KOPT-K1 (cell line): Measurements from ENCODE around the gene FBXW10B.
"Not testable (repeated sequence)": the region's sequence is repeated elsewhere in the genome, so short reads cannot be mapped to it uniquely, and the experiment has no call there.

Experiments used
- H3K27ac ChIP-seq: fragments of 200-600 bp; sonication (generic); 2 replicates; pipeline ENCODE4 v1.5.1; 2016; ENCODE audit warnings: antibody characterized with exemption, mild to moderate bottlenecking, low read depth, low read length; ENCODE audit not compliant: poor library complexity, severe bottlenecking
- H3K36me3 ChIP-seq: fragments of 200-600 bp; sonication (generic); 2 replicates; pipeline ENCODE4 v1.5.1; 2017; ENCODE audit warnings: antibody characterized with exemption, mild to moderate bottlenecking, low read length, moderate library complexity; ENCODE audit not compliant: insufficient read depth
- H3K9me3 ChIP-seq: fragments of 200-600 bp; sonication (generic); 2 replicates; pipeline ENCODE4 v1.5.1; 2017; ENCODE audit warnings: antibody characterized with exemption, low read length, mild to moderate bottlenecking; ENCODE audit not compliant: insufficient read depth, poor library complexity, severe bottlenecking

Gene FBXW10B

GRCh38 chr17:15591986-15592385, 27.5 kb downstream of the FBXW10B start:
- H3K27ac ChIP-seq = peak overlapping the region; percentile 72
- H3K9me3 ChIP-seq, H3K36me3 ChIP-seq: not testable (repeated sequence)

GRCh38 chr17:15590844-15591243, 28.7 kb downstream of the FBXW10B start:
- H3K9me3 ChIP-seq, H3K36me3 ChIP-seq: not testable (repeated sequence)
- H3K27ac ChIP-seq = peak overlapping the region; percentile 72

- H3K36me3 ChIP-seq, H3K9me3 ChIP-seq: not testable (repeated sequence)
- H3K27ac ChIP-seq = peak overlapping the region; percentile 72
Observed at GRCh38 chr17:15589544-15590536, 29.7 kb downstream of the FBXW10B start.

- H3K27ac ChIP-seq = peak overlapping the region; percentile 72
- H3K9me3 ChIP-seq, H3K36me3 ChIP-seq: not testable (repeated sequence)
Observed at GRCh38 chr17:15588017-15588416, 31.5 kb downstream of the FBXW10B start.

GRCh38 chr17:15583313-15583712, 36.2 kb downstream of the FBXW10B start:
- not testable (repeated sequence) for H3K36me3 ChIP-seq, H3K27ac ChIP-seq, H3K9me3 ChIP-seq

DNA sequence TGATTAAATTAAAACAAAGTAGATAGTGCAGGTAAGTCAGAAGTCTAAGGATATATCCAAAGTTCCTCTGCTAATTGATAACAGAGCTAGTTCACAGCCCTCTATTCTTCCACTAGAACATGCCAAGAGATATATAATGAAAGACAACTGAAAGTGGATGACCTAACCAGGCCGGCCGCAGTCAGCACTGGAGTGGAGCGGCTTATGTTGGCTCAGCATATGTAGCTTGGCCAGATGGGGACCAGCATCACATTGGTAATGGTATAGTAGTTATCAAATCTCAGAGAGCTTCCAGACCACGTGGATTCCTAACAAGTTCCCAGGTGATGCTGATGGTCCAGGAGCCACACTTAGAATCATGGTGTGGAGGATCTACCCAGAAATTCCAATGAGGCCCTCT, 38.0 kb downstream of the FBXW10B start:
- not testable (repeated sequence) for H3K36me3 ChIP-seq, H3K27ac ChIP-seq, H3K9me3 ChIP-seq

DNA sequence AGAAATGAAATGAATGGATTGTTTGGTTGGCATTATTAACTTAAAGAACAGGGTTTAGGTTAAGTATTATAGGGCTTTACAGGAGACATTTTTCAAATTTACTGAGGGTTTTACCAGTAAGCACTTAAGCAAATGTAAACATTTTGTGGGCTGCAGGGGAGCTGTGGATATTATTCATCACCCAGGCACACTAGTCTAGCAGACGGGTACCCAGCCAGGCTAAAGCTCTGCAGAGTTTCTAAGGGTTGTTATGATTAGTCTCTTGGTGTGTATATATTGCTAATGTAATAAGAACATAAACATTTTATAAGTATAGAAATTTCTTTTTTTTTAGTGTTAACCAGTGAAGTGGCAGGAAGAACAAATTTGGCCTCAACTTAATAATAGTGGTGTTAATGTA, 42.7 kb downstream of the FBXW10B start:
- H3K27ac ChIP-seq, H3K36me3 ChIP-seq, H3K9me3 ChIP-seq: not testable (repeated sequence)

DNA sequence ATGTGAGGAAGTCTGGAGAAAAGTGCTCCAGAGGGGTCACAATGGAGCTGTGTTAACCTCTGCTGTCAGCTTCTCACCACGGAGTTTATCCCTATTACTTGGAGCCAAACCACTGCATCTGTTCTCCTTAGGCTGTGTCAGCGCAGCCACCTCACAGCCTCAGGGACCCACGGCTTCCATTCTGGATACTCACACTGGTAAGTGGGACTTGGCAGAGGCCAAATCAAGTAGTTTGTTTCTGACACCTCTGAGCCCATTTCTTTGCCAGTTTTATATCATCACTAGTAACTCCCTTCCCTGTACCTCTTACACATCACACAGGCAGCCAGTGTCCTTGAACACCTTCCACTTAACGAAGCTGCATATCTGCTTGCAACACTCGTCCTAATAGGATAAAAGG, 44.8 kb downstream of the FBXW10B start:
- not testable (repeated sequence) for H3K36me3 ChIP-seq, H3K9me3 ChIP-seq, H3K27ac ChIP-seq

GRCh38 chr17:15573870-15574269, 45.6 kb downstream of the FBXW10B start:
- H3K36me3 ChIP-seq, H3K9me3 ChIP-seq, H3K27ac ChIP-seq: not testable (repeated sequence)
